ENCODE results near the gene TMEM87B. TPM values are rescaled to one million over a fixed set of nuclear protein-coding genes. Genes with fewer than 3 reads are reported as not detected.

TMEM87B gene
- total RNA-seq, 1 donor from 2014 or later, result 11.7 TPM

DNA sequence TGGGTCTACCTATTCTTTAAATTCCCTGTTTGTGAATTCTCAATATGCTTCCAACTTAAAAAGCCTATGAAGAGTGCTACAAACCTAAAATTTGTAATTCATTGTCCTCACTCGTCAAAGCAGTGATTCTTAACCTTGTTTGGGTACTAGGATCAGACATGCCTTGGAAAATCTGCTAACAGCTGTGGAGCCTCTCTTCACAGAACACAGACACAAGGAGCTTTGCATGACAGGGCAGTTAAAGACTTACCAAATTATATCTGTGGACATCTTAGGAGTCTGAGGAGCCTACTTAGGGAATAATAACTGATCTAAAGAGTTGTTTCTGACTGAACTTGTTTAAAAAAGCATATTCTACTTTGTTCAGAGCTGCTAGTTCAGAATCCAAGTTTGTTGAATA is 38.1 kb downstream of the TMEM87B start:
- Histone ChIP-seq H3K4me1 (no peaks in the 10 kb centered on the region), H3K27ac (no peak overlapping the region), H3K9me3 (no peaks in the 10 kb centered on the region), H3K36me3 (peaks cover 21 to 41% of the 10 kb centered on the region in 2 donors), H3K4me3 (no peak overlapping the region), H3K27me3 (no peaks in the 10 kb centered on the region)
- intact Hi-C loops (cut with DNase I), result no loop called here
- no peak for TF ChIP-seq CTCF (IDR thresholded peaks at IDR 0.05)
- DNase-seq (ENCODE audit: low spot score in 2 of 2), result no peak

GRCh38 chr2:112095681-112096080 is 40.6 kb downstream of the TMEM87B start:
- intact Hi-C loops (cut with DNase I), result no loop called here
- no peak for TF ChIP-seq CTCF (IDR thresholded peaks at IDR 0.05)
- no peak overlapping the region for H3K27ac ChIP-seq
- no peaks in the 10 kb centered on the region for H3K4me1 ChIP-seq
- H3K27me3 ChIP-seq, result no peaks in the 10 kb centered on the region
- H3K36me3 ChIP-seq, result peaks cover 29 to 47% of the 10 kb centered on the region in 2 donors
- H3K9me3 ChIP-seq, result no peaks in the 10 kb centered on the region
- H3K4me3 ChIP-seq, result no peak overlapping the region
- no peak for DNase-seq (ENCODE audit: low spot score in 2 of 2)

GRCh38 chr2:112096098-112096497 is 41.0 kb downstream of the TMEM87B start:
- intact Hi-C loops (cut with DNase I), result no loop called here
- Histone ChIP-seq H3K27ac (no peak overlapping the region), H3K36me3 (peaks cover 29 to 47% of the 10 kb centered on the region in 2 donors), H3K27me3 (no peaks in the 10 kb centered on the region), H3K4me1 (no peaks in the 10 kb centered on the region), H3K4me3 (no peak overlapping the region), H3K9me3 (no peaks in the 10 kb centered on the region)
- no peak for TF ChIP-seq CTCF (IDR thresholded peaks at IDR 0.05)
- DNase-seq (ENCODE audit: low spot score in 2 of 2), result no peak

DNA sequence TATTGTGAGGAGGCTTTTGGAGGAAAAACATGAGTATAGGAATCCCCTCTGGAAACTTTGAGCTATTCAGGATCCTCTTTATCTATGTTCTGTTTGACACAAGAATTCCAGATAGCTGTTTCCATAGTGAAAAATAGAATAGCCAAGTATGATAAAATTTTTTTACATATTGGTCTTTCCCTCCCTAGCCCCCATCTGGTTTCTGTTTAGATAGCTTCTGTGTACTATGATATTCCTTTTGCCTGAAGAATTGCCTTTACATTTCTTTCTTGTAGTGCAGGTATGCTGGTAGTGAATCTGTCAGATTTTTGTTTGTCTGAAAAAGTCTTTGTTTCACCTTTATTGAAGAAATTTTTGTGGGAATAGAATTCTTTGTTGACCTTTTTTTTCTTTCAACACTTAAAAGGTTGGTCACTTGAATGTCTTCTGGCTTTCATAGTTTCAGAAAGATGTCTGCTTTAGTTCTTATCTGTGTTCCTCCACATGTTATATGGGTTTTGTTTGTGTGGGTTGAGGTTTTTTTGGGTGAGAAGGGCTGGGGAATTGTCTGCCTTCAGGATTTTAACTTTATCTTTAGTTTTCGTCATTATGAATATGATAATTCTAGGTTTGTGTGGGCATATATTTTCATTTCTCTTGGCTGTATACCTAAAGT is 53.2 kb downstream of the TMEM87B start:
- Histone ChIP-seq H3K27ac (no peak overlapping the region), H3K9me3 (peaks cover 0 to 12% of the 10 kb centered on the region in 2 donors), H3K36me3 (peaks cover 29 to 73% of the 10 kb centered on the region in 2 donors), H3K4me3 (no peak overlapping the region), H3K27me3 (no peaks in the 10 kb centered on the region), H3K4me1 (no peaks in the 10 kb centered on the region)
- TF ChIP-seq CTCF (IDR thresholded peaks at IDR 0.05), result no peak
- intact Hi-C loops (cut with DNase I), result no loop called here
- no peak for DNase-seq (ENCODE audit: low spot score in 2 of 2)

- no peak for DNase-seq (ENCODE audit: low spot score in 2 of 2)
- no peaks in the 10 kb centered on the region for H3K27me3 ChIP-seq
- intact Hi-C loops (cut with DNase I), result no loop called here
- no peak overlapping the region for H3K27ac ChIP-seq
- H3K4me3 ChIP-seq, result no peak overlapping the region
- no peaks in the 10 kb centered on the region for H3K4me1 ChIP-seq
- H3K36me3 ChIP-seq, result peaks cover 29 to 63% of the 10 kb centered on the region in 2 donors
- H3K9me3 ChIP-seq, result peaks cover 0 to 12% of the 10 kb centered on the region in 2 donors
- TF ChIP-seq CTCF (IDR thresholded peaks at IDR 0.05), result no peak
Measured at GRCh38 chr2:112109278-112109677, 54.2 kb downstream of the TMEM87B start.
